RCC 7860 (cell line): ENCODE results near the gene ATAD3C.
A peak's percentile ranks its signal among the peaks of the same experiment; 100 is the strongest.
"Not testable (repeated sequence)": the region's sequence is repeated elsewhere in the genome, so short reads cannot be mapped to it uniquely, and the experiment has no call there.

Experiments used
- DNase-seq: peaks from one replicate; pipeline ENCODE4 v3.0.0-alpha.2; 2015; ENCODE audit warnings: low spot score
- FAIRE-seq: peaks from 2 replicates; lab custom pipeline; 2012; peaks lifted over from hg19 to GRCh38; lab: Jason Lieb, UNC

ATAD3C gene

GRCh38 chr1:1418464-1419362 lies 30.8 kb upstream of the ATAD3C start:
- FAIRE-seq = no peak
- DNase-seq = no peak

- no peak for FAIRE-seq
- no peak for DNase-seq
Observed at GRCh38 chr1:1419363-1419812, 30.1 kb upstream of the ATAD3C start.

GRCh38 chr1:1419813-1420653 lies 29.5 kb upstream of the ATAD3C start:
- FAIRE-seq = no peak
- DNase-seq = no peak

GRCh38 chr1:1420654-1421141 lies 28.8 kb upstream of the ATAD3C start:
- no peak for FAIRE-seq
- DNase-seq = no peak

GRCh38 chr1:1421147-1421906 lies 28.2 kb upstream of the ATAD3C start, which contains the start of gene ANKRD65:
Gene ANKRD65, minus strand, starts transcription at chr1:1421276. Its CDS starts 271 bp downstream, at chr1:1421005.
- DNase-seq (no peak), FAIRE-seq (no peak)

GRCh38 chr1:1421907-1422464 lies 27.5 kb upstream of the ATAD3C start:
- DNase-seq = no peak

GRCh38 chr1:1422465-1423244 lies 26.8 kb upstream of the ATAD3C start:
- peak; percentile 51 for DNase-seq
- FAIRE-seq = no peak

More at GRCh38 chr1:1421907-1422464, 27.5 kb upstream of the ATAD3C start:
- FAIRE-seq = no peak

GRCh38 chr1:1423245-1423597 lies 26.3 kb upstream of the ATAD3C start:
- DNase-seq (no peak), FAIRE-seq (no peak)

GRCh38 chr1:1424707-1425106 lies 24.8 kb upstream of the ATAD3C start:
- no peak for FAIRE-seq

GRCh38 chr1:1425426-1425752 lies 24.1 kb upstream of the ATAD3C start:
- no peak for FAIRE-seq
- no peak for DNase-seq

More at GRCh38 chr1:1424707-1425106, 24.8 kb upstream of the ATAD3C start:
- DNase-seq = no peak

GRCh38 chr1:1425753-1426495 lies 23.6 kb upstream of the ATAD3C start:
- DNase-seq = no peak
- FAIRE-seq = no peak

GRCh38 chr1:1426496-1427105 lies 22.9 kb upstream of the ATAD3C start:
- no peak for DNase-seq
- FAIRE-seq = no peak

GRCh38 chr1:1427106-1427819 lies 22.2 kb upstream of the ATAD3C start:
- no peak for FAIRE-seq
- DNase-seq = no peak

GRCh38 chr1:1427820-1428148 lies 21.7 kb upstream of the ATAD3C start:
- FAIRE-seq (no peak), DNase-seq (no peak)

- FAIRE-seq (no peak), DNase-seq (no peak)
Observed at GRCh38 chr1:1428174-1428573, 21.3 kb upstream of the ATAD3C start.

GRCh38 chr1:1428967-1429366 lies 20.5 kb upstream of the ATAD3C start:
- not testable (repeated sequence) for FAIRE-seq, DNase-seq

- DNase-seq (no peak), FAIRE-seq (no peak)
Observed at GRCh38 chr1:1429671-1430073, 19.8 kb upstream of the ATAD3C start.
